NCI-H82 treated with DMSO at 0.1 percent for 48 hours (cell line): ENCODE results near the gene THBS2.
"Not testable (repeated sequence)": the region's sequence is repeated elsewhere in the genome, so short reads cannot be mapped to it uniquely, and the experiment has no call there.

Experiments
- DNase-seq: peaks from one replicate; lab custom pipeline; 2025; ENCODE audit not compliant: unreplicated experiment; lab: John Stamatoyannopoulos, UW

The THBS2 gene

DNA sequence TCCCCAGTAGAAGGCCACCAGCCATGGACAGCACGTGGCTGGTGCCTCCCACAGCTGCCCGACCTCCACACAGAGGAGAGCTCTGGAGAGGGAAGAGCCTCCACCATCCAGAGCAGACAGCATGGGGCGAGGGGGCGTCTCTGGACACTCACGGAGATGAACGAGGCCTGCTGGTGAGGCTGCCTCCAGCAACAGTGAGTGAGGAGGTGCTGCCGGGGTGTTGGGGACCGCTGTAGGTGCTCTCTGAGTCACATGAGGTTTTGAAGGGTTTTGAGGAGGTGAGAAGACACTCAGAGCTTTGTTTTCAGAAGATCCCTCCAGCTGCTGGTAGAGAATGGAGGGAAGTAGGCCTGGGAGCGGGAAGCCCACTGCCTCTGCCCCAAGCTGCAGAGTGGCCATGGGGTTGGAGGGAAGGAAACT is 65.6 kb downstream of the THBS2 start:
- no peak for DNase-seq

DNA sequence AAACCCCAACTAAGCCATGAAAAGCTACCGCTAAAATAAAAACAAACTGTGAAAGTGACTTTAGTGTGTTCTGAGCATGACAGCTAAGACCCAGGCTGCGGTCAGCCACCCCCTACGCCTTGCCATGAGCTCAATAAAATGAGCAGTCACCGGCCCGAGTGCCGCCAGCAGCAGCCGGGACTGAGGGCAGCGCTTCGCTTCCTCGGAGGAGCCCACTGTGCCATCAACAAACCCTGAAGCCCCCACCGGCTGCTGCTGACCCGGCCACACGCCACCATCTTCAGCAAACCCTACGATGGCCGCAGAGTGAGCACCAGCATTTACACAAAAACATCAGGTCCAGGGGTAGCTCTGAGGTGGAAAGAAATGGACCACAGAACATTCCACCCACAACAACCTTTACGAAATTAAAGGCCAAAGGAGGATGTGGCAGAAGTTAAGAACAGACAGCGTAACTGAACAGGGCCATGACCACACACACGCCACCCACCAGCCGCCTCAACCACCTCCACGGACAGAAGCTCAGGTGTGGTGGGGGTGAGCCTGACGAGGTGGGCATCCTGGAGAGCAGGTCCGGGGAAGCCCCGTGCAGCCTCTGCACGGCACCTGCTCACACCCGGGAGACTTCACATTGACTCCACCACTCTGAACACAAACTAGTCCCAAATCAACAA is 67.0 kb downstream of the THBS2 start:
- no peak for DNase-seq

DNA sequence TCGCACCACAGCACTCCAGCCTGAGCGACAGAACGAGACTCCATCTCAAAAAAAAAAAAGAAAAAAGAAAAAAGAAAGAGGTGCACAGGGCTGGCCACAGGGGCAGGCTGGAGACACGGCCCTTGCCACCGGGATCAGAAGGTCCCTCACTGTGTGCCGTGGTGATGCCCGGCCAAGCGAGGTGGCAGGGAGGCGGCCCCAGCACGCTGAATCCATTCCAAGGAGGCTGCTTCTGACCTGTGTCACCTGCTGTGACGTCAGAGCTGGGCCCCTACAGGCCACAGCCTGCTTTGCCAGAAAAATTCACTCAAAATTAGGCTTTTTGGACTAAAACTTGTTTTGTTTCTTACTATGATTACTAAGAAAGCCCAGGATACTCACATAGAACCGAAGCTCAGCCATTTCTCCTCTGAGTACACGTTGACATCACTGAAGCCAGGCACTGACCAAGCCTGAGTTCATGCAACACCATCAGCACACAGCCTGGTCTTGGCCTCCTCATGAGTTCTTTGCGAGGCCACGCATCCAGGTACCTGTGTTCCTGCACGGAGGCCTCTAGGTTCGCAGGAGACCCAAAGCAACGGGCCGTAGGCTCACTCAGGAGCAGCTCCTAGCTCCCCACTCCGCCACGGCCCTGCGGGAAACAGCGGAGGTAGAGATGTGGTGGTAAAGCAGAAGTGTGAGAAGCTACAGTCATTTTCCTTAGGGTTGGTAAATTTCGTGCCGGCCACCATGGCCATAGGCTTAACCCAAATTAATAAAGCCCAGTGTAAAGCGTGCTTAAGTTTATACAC is 67.8 kb downstream of the THBS2 start:
- no peak for DNase-seq

DNA sequence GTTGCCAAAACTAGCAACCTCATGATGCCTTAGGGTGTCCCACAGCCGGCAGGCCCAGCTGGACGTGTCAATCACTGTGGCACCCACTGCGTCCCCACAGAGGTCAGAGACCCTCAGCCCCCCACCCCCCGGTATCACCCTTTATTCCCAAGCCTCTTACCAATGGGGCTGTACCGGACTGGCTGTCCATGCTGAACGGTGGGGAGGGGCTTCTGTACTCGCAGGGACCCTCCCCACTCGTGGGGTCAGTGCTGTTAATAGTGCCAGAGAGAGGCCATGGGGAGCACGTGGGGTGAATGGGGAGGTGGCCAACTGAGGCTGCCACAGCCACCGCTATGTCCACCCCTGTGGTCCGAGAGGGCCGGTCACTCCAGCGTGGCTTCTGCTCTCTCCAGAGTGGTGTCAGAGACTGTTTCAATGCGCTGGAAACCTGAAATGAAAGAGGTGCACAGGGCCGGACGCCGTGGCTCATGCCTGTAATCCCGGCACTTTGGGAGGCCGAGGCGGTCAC is 68.6 kb downstream of the THBS2 start:
- DNase-seq = no peak

DNA sequence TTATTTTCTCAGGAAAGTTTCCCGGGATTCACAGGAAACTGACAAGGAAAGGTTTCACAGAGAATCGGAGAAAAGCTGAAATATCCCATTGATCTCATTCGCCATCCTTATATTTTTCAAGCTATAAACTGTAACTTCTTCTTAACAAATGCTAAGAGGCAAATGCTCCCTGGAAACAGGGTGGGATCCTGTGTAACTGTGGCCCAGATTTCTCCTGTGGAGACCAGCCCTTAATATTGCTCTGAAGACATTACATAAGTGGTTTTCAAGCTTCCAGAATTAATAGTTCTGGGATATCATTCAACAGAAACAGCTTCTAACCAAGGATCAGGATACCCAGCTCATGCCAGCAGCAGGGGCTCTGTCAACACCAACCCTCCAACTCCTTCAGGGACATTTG is 69.2 kb downstream of the THBS2 start:
- no peak for DNase-seq

DNA sequence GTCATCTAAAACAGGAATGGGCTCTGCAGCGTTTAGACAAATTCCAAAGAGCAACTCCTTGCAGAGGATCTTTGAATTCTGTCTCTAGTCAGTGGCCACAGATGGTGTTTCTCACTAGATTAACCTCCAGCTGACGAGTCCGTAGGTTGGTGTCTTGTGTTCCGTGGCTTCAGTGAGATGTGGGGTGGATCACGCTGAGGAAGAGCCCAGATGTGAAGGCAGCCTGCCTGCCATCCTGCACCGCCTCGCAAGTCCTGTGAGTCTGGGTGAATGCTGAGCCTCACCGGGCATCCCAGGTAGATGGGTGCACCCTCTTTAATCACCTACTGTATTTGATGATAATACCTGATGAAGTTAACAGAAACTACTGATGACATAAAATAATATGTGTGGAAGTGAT is 70.4 kb downstream of the THBS2 start:
- no peak for DNase-seq

DNA sequence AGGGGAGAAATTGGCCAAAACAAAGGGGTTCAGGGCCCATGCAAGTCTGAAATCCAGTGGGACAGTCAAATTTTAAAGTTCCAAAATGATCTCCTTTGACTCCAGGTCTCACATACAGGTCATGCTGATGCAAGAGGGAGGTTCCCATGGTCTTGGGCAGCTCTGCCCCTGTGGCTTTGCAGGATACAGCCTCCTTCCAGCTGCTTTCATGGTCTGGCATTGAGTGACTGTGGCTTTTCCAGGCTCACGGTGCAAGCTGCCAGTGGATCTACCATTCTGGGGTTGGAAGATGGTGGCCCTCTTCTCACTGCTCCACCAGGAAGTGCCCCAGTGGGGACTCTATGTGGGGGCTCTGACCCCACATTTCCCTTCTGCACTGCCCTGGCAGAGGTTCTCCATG is 73.8 kb downstream of the THBS2 start:
- DNase-seq = not testable (repeated sequence)

DNA sequence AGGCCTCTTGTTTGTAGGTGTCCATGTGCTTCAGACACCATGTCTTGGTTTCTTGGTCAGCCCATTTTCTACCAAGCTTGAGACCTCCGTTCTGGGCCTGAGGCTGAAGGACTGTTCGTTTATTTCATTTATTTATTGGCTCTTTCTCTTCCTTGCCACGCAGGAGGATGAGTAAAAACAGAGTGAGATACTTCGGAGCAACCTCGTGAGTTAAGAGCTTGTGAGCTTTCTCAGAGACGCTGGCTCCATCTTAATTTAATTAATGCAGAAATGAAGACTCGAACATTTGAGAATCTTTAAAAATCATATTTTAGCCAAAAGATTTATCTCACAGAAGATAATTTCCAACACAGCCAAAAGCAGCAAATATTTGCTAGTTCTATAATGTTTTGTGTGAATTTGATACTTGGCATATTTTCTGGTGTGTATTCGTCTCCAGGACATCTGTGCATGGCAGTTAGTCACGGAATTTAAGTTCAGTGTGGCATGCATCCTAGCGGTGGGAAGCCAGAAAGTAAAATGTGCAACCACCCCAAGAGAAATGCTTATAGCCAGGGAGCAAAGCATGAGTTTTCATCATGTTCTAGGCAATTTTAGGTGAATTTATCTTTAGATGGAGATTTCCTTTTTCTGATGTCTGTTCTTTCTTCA is 76.0 kb downstream of the THBS2 start:
- DNase-seq = no peak

DNA sequence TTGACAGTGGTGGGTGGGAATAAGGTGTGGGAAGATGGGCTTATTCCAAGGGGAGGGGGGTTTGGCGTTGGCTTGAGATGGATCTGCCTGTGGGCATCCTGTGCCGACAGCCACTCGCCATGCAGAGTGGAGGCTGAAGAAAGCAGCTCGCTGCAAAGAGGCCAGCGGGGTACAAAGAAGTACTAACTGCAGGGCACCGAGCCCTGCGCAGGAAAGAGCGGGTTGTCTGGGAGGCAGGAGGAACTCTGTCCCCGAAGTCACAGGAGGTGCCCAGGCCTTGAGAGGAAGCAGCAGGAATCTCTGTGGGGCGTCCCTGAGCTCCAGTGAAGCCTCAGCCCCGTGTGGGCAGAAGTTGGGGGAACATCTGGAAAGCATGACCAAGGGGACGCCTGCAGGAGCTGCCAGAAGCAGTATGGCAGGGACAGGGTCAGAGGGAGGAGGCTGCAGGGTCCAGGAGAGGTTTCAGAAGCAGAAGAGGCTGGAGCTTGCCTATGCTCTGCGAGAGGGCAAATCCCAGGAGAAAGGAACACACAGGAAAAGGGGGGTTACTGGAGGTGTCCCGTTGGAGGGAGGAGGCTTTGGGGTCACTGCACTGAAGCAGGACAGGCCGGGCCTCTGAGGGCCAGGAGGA is 77.2 kb downstream of the THBS2 start:
- no peak for DNase-seq

DNA sequence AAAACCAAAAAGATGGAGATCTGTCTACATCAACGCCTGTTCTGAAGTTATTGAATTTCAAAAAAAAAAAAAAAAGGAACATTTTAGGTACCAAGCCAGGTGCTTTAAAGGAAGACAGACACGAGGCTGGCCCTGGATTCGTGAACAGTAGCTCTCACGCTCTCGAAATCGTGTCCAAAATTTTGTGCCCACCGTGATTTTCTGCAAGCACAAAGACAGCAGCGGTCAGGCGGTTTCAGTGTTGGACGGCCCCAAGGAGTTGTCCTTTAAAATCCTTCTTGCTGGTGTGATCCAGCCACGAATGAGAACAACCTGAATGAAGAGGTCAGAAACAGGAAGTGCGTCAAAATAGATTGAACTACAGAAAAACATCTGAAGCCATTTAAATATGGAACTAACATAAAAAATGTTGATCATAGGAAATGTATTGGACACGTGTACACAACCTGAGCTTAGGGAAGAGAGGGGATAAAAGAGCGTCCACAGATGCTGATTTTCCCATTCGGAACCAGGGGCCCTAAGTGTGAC is 78.2 kb downstream of the THBS2 start:
- no peak for DNase-seq

DNA sequence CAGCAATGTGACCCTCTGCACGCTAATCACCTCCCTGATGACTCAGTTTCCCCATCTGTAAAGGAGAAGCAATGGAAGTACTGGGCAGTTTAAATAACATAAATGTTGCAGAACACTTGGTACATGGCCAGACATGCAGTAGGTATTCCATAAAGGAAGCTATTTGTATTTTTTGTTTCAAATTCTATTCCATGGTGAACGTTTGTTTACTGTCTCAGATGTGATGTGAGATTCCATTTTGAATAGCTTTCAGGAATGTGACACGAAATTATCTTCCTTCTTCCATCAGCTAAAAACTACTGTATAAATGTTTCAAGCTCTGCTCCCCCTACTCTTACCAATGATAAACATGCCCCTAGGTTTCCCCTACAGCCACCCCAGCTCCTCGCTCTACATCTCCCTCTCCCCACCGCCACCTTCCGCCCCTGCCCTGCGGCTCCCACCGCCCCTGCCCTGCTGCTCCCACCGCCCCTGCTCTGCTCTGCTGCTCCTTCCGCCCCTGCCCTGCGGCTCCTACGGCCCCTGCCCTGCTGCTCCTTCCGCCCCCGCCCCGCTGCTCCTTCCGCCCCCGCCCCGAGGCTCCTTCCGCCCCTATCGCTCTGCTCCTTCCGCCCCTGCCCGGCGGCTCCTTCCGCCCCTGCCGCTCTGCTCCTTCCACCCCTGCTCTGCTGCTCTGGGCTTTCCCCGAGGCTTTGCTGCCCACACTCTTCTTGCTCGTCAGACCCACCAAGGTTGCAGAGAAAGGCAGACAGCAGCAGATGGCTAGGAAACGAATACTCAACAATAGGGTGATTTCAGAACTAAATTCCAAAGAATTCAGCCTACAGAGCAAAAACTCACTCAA is 78.9 kb downstream of the THBS2 start:
- DNase-seq = no peak

DNA sequence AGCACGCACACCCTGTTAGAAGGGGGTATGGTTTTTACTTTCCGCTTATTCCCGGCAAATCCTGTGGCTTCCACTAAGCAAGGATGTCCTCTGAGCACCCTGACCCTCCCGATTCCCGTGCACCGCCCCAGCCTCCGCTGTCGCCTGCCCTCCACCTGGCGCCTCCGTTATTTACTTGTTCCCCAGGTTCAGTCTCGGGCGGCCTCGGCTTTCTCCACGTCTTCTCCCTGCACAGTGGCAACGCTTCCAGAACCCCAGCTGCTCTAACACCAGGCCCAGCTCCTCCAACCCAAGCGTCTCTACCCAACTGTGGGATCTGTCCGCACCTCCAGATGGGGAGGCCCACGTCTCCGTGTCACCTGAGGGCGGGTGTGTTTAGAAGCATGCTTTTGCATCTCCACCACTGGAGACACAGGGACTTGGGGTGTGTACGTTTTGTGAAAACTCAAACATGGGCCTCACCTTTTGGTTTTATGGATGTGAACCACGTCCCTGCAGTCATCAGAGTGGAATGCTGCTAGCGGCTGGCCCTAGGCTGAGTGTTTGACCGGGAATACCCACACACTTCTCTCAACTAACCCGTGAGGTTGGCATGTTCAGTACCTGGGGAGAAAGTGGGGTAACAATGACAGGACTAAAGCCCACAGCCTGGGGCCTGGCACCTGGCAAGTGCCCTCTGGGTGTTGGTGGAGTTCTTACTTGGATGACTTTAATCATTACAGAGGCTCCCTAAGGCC is 79.9 kb downstream of the THBS2 start:
- DNase-seq = no peak

DNA sequence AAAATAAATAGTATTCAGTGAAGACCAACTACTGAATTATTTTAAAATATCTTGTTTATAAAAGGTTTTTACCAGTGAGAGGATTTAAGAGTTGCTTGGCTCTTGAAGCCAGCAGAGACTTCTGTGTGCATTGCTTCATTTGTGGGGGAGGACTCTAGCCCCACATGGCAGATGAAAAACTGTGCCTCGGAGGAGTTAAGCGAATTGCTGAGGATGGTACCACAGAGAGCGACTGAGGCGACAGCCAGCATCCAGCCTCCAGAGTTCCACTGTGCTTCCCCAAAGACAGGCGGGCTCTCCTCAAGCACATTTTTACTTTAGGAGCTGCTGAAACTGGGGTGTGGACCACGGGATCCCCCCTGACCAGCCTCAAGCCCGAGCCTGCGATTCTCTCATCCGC is 80.7 kb downstream of the THBS2 start:
- no peak for DNase-seq

DNA sequence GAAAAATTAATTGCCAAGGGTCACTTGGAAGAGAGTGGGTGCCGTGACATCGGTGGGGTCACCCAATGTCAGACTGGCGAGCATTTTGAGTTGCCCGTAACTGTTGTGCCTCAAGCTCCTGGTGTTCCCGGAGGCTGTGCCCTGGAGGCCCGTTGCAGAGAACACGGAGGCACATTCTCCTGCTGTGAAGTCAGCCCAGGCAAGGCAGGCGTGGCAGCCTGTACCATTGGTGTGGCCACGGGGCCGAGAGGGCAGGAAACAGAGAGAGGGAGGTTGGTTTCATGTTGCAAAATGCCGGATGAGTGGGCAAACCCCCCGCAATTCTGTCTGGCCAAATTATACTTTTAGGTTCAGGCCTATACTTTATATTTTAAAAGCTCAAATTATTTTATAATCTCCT is 81.2 kb downstream of the THBS2 start:
- no peak for DNase-seq

DNA sequence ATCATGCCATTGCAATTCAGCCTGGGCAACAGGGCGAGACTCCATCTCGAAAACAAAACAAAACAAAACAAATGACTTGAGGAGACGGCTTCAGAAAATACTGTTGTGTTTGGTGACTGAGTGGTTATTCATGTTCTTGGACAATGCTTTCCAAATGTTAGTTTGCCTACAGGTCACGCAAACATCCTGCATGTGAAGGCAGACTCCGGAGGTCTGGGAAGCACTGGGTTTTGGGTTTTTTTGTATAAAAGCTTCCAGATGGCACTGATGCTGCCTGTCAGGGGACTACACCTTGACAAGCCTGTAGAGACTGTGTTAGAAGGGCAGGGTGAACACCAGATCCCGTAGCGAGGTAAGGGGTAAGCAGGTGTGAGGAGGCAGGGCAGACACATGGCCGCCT is 81.7 kb downstream of the THBS2 start:
- DNase-seq = no peak

DNA sequence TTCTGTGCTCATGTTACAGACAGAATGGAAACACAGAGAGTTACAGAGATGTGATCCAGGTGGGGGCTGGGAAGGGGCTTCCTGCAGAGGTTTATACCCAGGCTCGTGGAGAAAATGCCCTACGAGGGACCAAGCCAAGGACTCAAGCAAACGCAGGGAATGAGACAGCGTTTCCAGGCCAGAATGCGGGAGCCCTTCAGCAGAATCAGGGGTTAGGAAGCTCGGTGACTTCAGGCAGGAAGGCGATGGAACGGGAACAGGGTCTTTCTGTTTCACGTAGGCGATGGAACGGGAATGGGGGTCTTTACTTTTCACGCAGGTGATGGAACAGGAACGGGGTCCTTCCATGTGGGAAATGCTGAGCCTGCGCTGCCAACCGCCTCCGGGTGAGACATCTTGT is 82.6 kb downstream of the THBS2 start:
- DNase-seq = no peak

DNA sequence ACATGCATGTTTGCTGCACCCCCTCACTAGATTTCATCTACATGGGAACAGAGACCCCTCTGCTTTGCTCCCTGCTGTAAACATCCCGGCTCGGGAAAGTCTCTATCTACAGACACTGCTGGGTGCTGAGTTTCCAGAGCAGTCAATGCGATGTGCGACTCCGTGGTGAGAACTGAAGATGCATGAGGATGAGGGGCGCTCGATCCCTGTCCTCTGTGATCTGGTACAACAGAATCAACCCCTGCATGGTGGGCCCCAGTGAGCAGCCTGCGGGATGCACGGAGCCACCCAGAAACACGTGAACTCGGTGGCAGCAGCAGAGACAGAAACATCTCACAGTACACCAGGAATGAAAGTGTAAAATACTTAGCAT is 83.1 kb downstream of the THBS2 start:
- no peak for DNase-seq

DNA sequence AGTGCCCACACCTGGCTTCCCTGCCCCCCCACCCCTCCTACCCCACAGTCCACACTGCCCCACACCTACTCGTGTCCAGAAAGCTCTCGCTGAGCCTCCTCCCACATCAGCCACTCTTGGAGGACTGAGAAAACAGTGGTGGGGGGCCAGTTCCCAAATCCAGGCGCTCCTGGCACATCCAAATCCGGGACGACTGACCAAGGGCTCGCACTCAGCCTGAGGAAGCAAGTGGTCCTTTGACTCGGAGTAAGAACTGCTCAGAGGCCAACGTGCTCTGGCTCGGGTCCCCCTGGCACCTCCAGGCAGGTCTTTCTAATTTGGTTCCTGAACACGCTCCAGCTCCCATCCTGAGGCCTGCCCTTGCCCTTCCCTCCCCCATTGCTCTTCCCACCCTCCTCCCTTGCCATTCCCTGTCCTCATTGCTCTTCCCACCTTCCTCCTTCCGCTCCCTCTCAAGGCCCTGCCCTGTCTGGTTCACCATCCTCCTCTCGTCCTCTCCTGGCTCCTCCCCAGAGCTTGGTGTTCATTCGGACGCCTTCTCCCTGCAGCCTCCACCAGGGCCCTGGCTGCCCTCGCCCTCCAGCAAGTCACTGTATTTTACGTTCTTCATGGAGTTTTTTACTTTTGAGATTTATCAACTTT is 83.6 kb downstream of the THBS2 start:
- no peak for DNase-seq

DNA sequence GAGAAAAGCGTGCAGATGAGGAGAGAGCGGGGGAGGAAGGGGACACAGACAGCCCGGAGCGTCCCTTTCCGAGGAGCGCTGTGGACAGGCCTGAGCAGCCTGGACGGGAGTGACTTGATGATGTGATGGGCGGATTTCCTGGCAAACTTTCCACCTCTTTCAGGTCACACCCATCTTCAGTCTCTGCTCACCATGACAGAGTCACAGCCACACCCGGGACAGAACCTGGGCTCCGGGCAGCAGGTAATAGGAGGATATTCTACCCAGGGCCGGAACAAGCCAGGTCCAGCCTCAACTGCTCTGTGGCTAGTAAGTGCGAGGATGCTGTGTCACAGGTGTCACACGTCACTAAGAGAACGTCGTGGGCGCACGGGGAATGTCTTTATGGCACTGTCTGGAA is 84.3 kb downstream of the THBS2 start:
- no peak for DNase-seq
